HG03095 (cell line): ENCODE results near the gene C6orf132.

Source experiments
- ATAC-seq: cut with Tn5 transposase; IDR thresholded peaks from one replicate; pipeline ENCODE4 v1.9.1; 2021; ENCODE audit warnings: moderate library complexity; ENCODE audit not compliant: unreplicated experiment

Gene C6orf132

DNA sequence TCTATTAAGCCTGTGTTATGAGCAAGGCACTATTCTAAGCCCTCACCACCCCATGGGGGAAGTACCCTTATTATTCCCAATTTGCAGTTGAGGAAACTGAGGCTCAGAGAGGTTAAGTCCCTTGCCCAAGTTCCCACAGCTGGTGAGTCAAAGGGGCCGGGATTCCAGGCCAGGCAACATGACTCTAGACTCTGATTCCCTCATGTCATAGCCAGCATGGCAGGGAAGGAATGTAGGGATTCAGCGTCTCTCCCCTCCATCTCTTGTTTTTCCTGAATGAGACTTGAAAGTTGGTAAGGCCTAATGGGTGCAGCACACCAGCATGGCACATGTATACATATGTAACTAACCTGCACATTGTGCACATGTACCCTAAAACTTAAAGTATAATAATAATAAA lies 6.7 kb downstream of the C6orf132 start:
- no peak for ATAC-seq

DNA sequence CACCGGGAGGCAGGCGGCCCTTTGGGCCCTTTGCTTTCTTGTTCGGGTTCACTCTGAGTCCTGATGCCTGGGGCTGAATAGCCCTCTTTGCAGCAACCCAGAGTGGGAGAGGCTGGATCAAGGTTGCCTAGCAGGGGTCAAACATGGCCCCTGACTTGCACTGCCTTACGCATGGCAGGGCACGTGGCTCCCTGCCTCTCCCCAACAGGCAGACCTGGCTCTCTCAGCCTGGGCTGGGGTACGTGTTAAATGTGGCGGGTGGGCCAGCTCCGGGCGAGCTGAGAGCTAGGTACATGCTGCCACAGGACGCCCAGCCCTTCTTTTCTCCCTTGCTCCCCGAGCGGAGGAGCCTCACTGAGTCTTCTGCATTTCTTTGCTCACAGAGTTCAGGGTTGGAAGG lies 7.3 kb downstream of the C6orf132 start:
- ATAC-seq = no peak

- ATAC-seq = no peak
Observed at GRCh38 chr6:42133926-42134325, 8.5 kb downstream of the C6orf132 start.

- no peak for ATAC-seq
Observed at GRCh38 chr6:42131531-42131930, 10.9 kb downstream of the C6orf132 start.

DNA sequence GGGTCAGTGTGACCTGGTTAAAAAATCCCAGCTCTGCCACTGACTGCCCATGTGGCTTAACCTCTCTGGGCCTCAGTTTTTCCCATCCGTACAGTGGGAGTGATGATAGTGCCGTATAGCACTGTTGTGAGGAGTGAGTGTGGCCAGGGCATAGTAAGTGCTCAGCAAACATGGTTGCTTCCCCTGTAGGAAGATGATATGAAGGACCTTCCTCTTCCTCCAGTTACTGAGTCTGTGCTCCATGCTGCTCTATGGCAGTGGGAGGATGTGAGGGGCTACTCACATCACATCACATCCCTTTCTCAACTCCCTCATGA lies 13.1 kb downstream of the C6orf132 start:
- ATAC-seq = no peak

GRCh38 chr6:42128460-42129359 lies 13.7 kb downstream of the C6orf132 start:
- ATAC-seq = no peak

- ATAC-seq = no peak
Observed at GRCh38 chr6:42125663-42126062, 16.8 kb downstream of the C6orf132 start.

- ATAC-seq = no peak
Observed at GRCh38 chr6:42125231-42125630, 17.2 kb downstream of the C6orf132 start.

GRCh38 chr6:42124223-42124836 lies 18.1 kb downstream of the C6orf132 start:
- ATAC-seq = no peak

DNA sequence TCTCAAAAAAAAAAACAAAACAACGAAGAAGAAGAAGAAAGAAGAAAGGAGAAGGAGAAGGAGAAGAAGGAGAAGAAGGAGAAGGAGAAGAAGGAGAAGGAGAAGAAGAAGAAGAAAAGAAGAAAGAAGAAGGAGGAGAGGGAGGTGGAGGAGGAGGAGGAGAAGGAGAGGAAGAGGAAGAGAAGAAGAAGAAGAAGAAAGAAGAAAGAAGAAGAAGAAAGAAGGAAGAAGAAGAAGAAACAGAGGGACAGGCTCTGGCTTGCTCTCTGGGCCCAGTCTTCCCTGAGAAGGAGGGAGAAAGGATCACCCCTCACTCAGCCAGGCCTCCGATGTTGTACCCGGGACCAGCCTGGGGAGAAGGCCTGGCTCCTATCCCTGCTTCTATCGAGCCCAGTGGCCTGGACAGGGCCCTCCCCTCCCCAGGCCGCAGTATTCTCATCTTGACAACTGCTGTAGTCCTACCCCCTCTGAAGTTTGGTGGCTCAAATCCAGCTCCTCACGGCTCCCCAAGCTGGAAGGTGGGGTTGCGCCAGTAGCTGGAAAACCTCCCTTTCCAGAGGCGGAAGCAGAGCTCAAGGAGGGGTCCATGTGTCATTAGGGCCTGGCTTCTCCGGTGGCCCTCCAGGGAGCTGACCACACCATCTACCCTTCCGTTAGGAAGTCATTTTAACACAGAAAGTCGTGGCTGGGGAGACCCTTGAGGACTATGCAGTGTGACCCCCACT lies 18.9 kb downstream of the C6orf132 start:
- no peak for ATAC-seq

- no peak for ATAC-seq
Observed at GRCh38 chr6:42120895-42121865, 21.2 kb downstream of the C6orf132 start.

- ATAC-seq = no peak
Observed at GRCh38 chr6:42118162-42119001, 24.0 kb downstream of the C6orf132 start.

- ATAC-seq = no peak
Observed at GRCh38 chr6:42117843-42118161, 24.6 kb downstream of the C6orf132 start.

DNA sequence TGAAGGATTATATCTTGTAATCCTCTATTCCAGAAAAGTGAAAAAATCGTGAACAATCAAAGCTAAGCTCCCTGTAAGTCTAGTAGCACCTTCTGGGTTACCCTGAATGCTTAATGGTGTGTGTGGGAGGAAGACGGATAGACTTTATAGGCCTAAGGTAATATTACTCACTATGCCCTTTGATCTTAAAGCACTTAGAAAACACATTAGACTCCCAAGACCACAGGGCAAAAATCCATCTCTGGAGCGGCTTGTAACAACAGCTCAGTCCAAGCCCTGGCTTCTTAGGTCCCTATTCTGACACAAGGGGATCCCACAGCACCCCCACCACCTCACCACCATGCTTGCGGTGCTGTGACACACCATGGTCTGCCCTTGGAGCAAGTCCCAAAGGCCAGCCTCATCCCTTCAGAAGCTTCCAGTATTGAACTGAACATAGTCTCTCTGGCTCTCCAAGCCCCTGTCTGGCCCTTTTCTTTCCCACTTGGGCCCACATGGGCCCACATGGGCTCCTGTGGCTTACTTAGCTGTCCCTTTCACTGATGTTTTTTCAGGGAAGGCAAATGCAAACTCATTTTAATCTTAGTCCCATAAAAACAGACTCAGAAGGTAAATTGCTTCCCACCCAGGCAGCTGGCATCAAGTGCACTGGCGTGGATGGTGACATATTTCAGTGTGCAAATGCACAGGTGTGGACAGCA lies 28.3 kb downstream of the C6orf132 start:
- ATAC-seq = no peak

GRCh38 chr6:42112351-42112750 lies 30.1 kb downstream of the C6orf132 start:
- no peak for ATAC-seq

DNA sequence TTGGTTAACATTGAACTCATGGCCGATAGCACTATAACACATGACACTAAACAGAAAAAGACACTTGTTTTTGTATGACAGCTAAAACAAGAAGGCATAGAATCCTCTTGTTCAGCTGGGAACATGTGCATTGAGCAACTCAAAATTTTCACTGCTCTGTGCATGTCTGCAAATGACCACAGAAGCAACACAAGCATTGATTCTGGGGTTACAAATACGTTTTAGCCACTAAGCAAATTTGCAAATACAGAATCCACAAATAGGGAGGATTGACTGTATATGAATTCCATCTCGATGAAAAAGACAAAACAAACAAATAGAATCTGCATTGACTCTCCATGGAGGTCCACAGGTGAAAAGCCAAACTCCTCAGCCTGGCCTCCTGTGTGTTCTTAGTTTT lies 31.7 kb downstream of the C6orf132 start:
- no peak for ATAC-seq

DNA sequence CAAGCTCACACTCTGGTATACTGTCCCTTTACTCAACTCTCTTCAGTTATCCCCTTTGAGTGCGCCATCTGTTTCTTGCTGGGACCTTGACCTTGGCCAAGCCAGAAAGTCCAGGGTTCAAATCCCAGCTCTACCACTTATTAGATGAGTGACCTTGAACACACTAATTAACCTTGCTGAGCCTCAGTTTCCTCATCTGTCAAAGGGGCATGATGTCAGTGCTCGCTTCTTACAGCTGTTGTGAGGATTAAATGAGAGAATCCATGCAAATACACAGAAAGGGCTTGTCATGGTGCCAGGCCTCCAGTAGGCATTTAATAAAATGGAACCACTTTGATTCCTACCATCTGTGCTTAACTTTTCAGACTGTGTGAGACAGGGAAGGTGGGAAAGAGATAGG lies 34.3 kb downstream of the C6orf132 start:
- ATAC-seq = no peak

GRCh38 chr6:42106112-42107023 lies 36.1 kb downstream of the C6orf132 start:
- ATAC-seq = no peak
